ENCODE results near the gene PPP2R1A.

The PPP2R1A gene

GRCh38 chr19:52274191-52274590, 84.3 kb downstream of the PPP2R1A start:
- H3K9me3 ChIP-seq (ENCODE audit: control insufficient read depth, insufficient read depth, low read length) = peaks cover 64% of the 10 kb centered on the region
- H3K27ac ChIP-seq (ENCODE audit: low read depth, low read length) = no peak overlapping the region
- H3K79me2 ChIP-seq (ENCODE audit: control insufficient read depth, low read length) = peaks cover 98% of the 10 kb centered on the region
- H4K20me1 ChIP-seq (ENCODE audit: control insufficient read depth, insufficient read depth, low read depth, low read length) = no peaks in the 10 kb centered on the region
- H3K36me3 ChIP-seq (ENCODE audit: control insufficient read depth, low read length) = peaks cover 88% of the 10 kb centered on the region
- H3K4me3 ChIP-seq (ENCODE audit: low read length) = no peak overlapping the region
- H3K9me2 ChIP-seq (replicated peaks; ENCODE audit: control insufficient read depth, low read length) = no peaks in the 10 kb centered on the region
- no peaks in the 10 kb centered on the region for H3K27me3 ChIP-seq (ENCODE audit: control insufficient read depth, low read length)
- no peak for TF ChIP-seq CTCF (IDR thresholded peaks at IDR 0.05; ENCODE audit: low read depth, low read length, poor library complexity, severe bottlenecking)
- TF ChIP-seq EZH2phosphoT487 (IDR thresholded peaks at IDR 0.05; ENCODE audit: borderline replicate concordance, low read length) = no peak
- peaks cover 11% of the 10 kb centered on the region for H3K4me1 ChIP-seq (ENCODE audit: control insufficient read depth, low read length)
- H3K4me2 ChIP-seq (ENCODE audit: low read length) = no peak overlapping the region
- H3F3A ChIP-seq (ENCODE audit: control insufficient read depth, insufficient read depth) = no peaks in the 10 kb centered on the region

- Histone ChIP-seq H3K4me2 (ENCODE audit: low read length) (no peak overlapping the region), H4K20me1 (ENCODE audit: control insufficient read depth, insufficient read depth, low read depth, low read length) (no peaks in the 10 kb centered on the region), H3K79me2 (ENCODE audit: control insufficient read depth, low read length) (peaks cover 100% of the 10 kb centered on the region), H3K36me3 (ENCODE audit: control insufficient read depth, low read length) (peaks cover 79% of the 10 kb centered on the region), H3K4me1 (ENCODE audit: control insufficient read depth, low read length) (peaks cover 5% of the 10 kb centered on the region), H3K27me3 (ENCODE audit: control insufficient read depth, low read length) (no peaks in the 10 kb centered on the region), H3F3A (ENCODE audit: control insufficient read depth, insufficient read depth) (no peaks in the 10 kb centered on the region), H3K27ac (ENCODE audit: low read depth, low read length) (no peak overlapping the region), H3K9me3 (ENCODE audit: control insufficient read depth, insufficient read depth, low read length) (peaks cover 66% of the 10 kb centered on the region), H3K4me3 (ENCODE audit: low read length) (no peak overlapping the region), H3K9me2 (replicated peaks; ENCODE audit: control insufficient read depth, low read length) (no peaks in the 10 kb centered on the region)
- no peak for TF ChIP-seq CTCF (IDR thresholded peaks at IDR 0.05; ENCODE audit: low read depth, low read length, poor library complexity, severe bottlenecking)
- TF ChIP-seq EZH2phosphoT487 (IDR thresholded peaks at IDR 0.05; ENCODE audit: borderline replicate concordance, low read length) = no peak
Observed at GRCh38 chr19:52275988-52276387, 86.1 kb downstream of the PPP2R1A start.

GRCh38 chr19:52277471-52277870, 87.6 kb downstream of the PPP2R1A start:
- peaks cover 78% of the 10 kb centered on the region for H3K36me3 ChIP-seq (ENCODE audit: control insufficient read depth, low read length)
- H3K9me3 ChIP-seq (ENCODE audit: control insufficient read depth, insufficient read depth, low read length) = peaks cover 59% of the 10 kb centered on the region
- no peaks in the 10 kb centered on the region for H4K20me1 ChIP-seq (ENCODE audit: control insufficient read depth, insufficient read depth, low read depth, low read length)
- H3F3A ChIP-seq (ENCODE audit: control insufficient read depth, insufficient read depth) = no peaks in the 10 kb centered on the region
- no peaks in the 10 kb centered on the region for H3K27me3 ChIP-seq (ENCODE audit: control insufficient read depth, low read length)
- no peak overlapping the region for H3K4me2 ChIP-seq (ENCODE audit: low read length)
- no peak overlapping the region for H3K4me3 ChIP-seq (ENCODE audit: low read length)
- peaks cover 100% of the 10 kb centered on the region for H3K79me2 ChIP-seq (ENCODE audit: control insufficient read depth, low read length)
- H3K9me2 ChIP-seq (replicated peaks; ENCODE audit: control insufficient read depth, low read length) = no peaks in the 10 kb centered on the region
- TF ChIP-seq EZH2phosphoT487 (IDR thresholded peaks at IDR 0.05; ENCODE audit: borderline replicate concordance, low read length) (no peak), CTCF (IDR thresholded peaks at IDR 0.05; ENCODE audit: low read depth, low read length, poor library complexity, severe bottlenecking) (no peak)
- peaks cover 5% of the 10 kb centered on the region for H3K4me1 ChIP-seq (ENCODE audit: control insufficient read depth, low read length)
- H3K27ac ChIP-seq (ENCODE audit: low read depth, low read length) = no peak overlapping the region
